Mesendoderm (in vitro differentiated cells): ENCODE results near the gene TAF1B.

ENCODE experiments used
- DNase-seq: peaks from one replicate; pipeline ENCODE4 v3.0.0; 2013
- H2AK5ac ChIP-seq: 2 replicates; pipeline ENCODE4 v1.6.1; 2013; ENCODE audit warnings: low read length, inconsistent platforms
- H2BK120ac ChIP-seq: 2 replicates; pipeline ENCODE4 v1.6.1; 2013; ENCODE audit warnings: low read depth, mild to moderate bottlenecking, low read length, moderate library complexity, mixed read lengths
- H2BK15ac ChIP-seq: replicated peaks from 2 replicates; pipeline ENCODE4 v1.6.1; 2013; ENCODE audit warnings: low read depth, mild to moderate bottlenecking, moderate library complexity
- H2BK5ac ChIP-seq: 2 replicates; pipeline ENCODE4 v1.6.1; 2013; ENCODE audit warnings: low read length, inconsistent platforms
- H3K18ac ChIP-seq: 2 replicates; pipeline ENCODE4 v1.6.1; 2013; ENCODE audit warnings: mild to moderate bottlenecking, low read length, mixed read lengths
- H3K23ac ChIP-seq: one replicate; pipeline ENCODE4 v1.6.1; 2013; ENCODE audit warnings: low read length
- H3K27ac ChIP-seq: 2 replicates; pipeline ENCODE4 v1.5.1; 2013; ENCODE audit warnings: low read depth, mild to moderate bottlenecking, inconsistent platforms, low read length, moderate library complexity
- H3K27me3 ChIP-seq: 2 replicates; pipeline ENCODE4 v1.6.1; 2013; ENCODE audit warnings: low read length, control low read depth, mild to moderate bottlenecking, inconsistent platforms; ENCODE audit not compliant: insufficient read depth, poor library complexity
- H3K36me3 ChIP-seq: 2 replicates; pipeline ENCODE4 v1.6.1; 2013; ENCODE audit warnings: low read length, inconsistent platforms; ENCODE audit not compliant: control insufficient read depth, insufficient read depth
- H3K4ac ChIP-seq: one replicate; pipeline ENCODE4 v1.6.1; 2013; ENCODE audit warnings: low read depth, mild to moderate bottlenecking, low read length, moderate library complexity
- H3K4me1 ChIP-seq: 2 replicates; pipeline ENCODE4 v1.6.1; 2013; ENCODE audit warnings: low read depth, low read length, inconsistent platforms; ENCODE audit not compliant: control insufficient read depth
- H3K4me2 ChIP-seq: 2 replicates; pipeline ENCODE4 v1.6.1; 2013; ENCODE audit warnings: low read length
- H3K4me3 ChIP-seq: 2 replicates; pipeline ENCODE4 v1.5.1; 2013; ENCODE audit warnings: mild to moderate bottlenecking, low read length
- H3K56ac ChIP-seq: one replicate; pipeline ENCODE4 v1.6.1; 2013; ENCODE audit warnings: low read length
- H3K79me1 ChIP-seq: 2 replicates; pipeline ENCODE4 v1.6.1; 2013; ENCODE audit warnings: low read length, inconsistent platforms
- H3K79me2 ChIP-seq: 2 replicates; pipeline ENCODE4 v1.6.1; 2013; ENCODE audit warnings: mild to moderate bottlenecking, low read length; ENCODE audit not compliant: control insufficient read depth, insufficient read depth
- H3K9ac ChIP-seq: 2 replicates; pipeline ENCODE4 v1.6.1; 2013; ENCODE audit warnings: low read length, inconsistent platforms
- H4K5ac ChIP-seq: one replicate; pipeline ENCODE4 v1.6.1; 2013; ENCODE audit warnings: low read length
- H4K8ac ChIP-seq: one replicate; pipeline ENCODE4 v1.6.1; 2013; ENCODE audit warnings: low read depth, mild to moderate bottlenecking, control low read depth, low read length, moderate library complexity
- WGBS: extraction: QIAGEN DNeasy Blood & Tissue Kit; methylation state at CpG from one replicate; pipeline ENCODE4 v1.1.7; 2013; ENCODE audit warnings: low lambda C conversion rate, missing lambda C conversion rate; ENCODE audit not compliant: insufficient coverage; ENCODE audit errors: extremely low coverage; 5-methylcytosine and 5-hydroxymethylcytosine counted together

The TAF1B gene

GRCh38 chr2:9821805-9822445 lies 21.3 kb upstream of the TAF1B start:
- DNase-seq: no peak
- Histone ChIP-seq H4K8ac (no peak overlapping the region), H2BK15ac (no peak overlapping the region), H3K27ac (no peak overlapping the region), H3K23ac (no peak overlapping the region), H3K79me1 (no peaks in the 10 kb centered on the region), H3K18ac (no peak overlapping the region), H3K56ac (no peak overlapping the region), H3K4me1 (no peaks in the 10 kb centered on the region), H3K27me3 (no peaks in the 10 kb centered on the region), H4K5ac (no peak overlapping the region), H2AK5ac (no peak overlapping the region), H3K4me2 (no peak overlapping the region), H3K4me3 (no peak overlapping the region), H3K79me2 (no peaks in the 10 kb centered on the region), H2BK120ac (no peak overlapping the region), H2BK5ac (no peak overlapping the region), H3K9ac (no peak overlapping the region), H3K4ac (no peak overlapping the region), H3K36me3 (no peaks in the 10 kb centered on the region)
- no CpG with 5 or more reads among the region's 12 CpGs for WGBS

GRCh38 chr2:9824441-9824840 lies 18.8 kb upstream of the TAF1B start:
- H2BK5ac ChIP-seq: no peak overlapping the region
- H2BK120ac ChIP-seq: no peak overlapping the region
- H3K79me1 ChIP-seq: no peaks in the 10 kb centered on the region
- no peak overlapping the region for H2AK5ac ChIP-seq
- H3K4me1 ChIP-seq: no peaks in the 10 kb centered on the region
- no peak overlapping the region for H4K5ac ChIP-seq
- no CpG with 5 or more reads among the region's 3 CpGs for WGBS
- H3K56ac ChIP-seq: no peak overlapping the region
- no peak overlapping the region for H3K23ac ChIP-seq
- H3K18ac ChIP-seq: no peak overlapping the region
- no peak overlapping the region for H3K4me3 ChIP-seq
- no peak for DNase-seq
- H3K4ac ChIP-seq: no peak overlapping the region
- H4K8ac ChIP-seq: no peak overlapping the region
- H3K9ac ChIP-seq: no peak overlapping the region
- H2BK15ac ChIP-seq: no peak overlapping the region
- no peaks in the 10 kb centered on the region for H3K79me2 ChIP-seq
- H3K27me3 ChIP-seq: no peaks in the 10 kb centered on the region
- H3K4me2 ChIP-seq: no peak overlapping the region
- no peak overlapping the region for H3K27ac ChIP-seq
- no peaks in the 10 kb centered on the region for H3K36me3 ChIP-seq

GRCh38 chr2:9824956-9825720 lies 18.1 kb upstream of the TAF1B start:
- H3K9ac ChIP-seq: no peak overlapping the region
- WGBS: 100% methylated on average over 1 of the region's 5 CpGs

GRCh38 chr2:9826208-9826607 lies 17.1 kb upstream of the TAF1B start:
- Histone ChIP-seq H3K4ac (no peak overlapping the region), H3K79me1 (no peaks in the 10 kb centered on the region), H3K4me3 (no peak overlapping the region), H2AK5ac (no peak overlapping the region), H4K8ac (no peak overlapping the region), H3K27me3 (no peaks in the 10 kb centered on the region), H3K9ac (no peak overlapping the region), H3K18ac (no peak overlapping the region), H3K27ac (no peak overlapping the region), H2BK15ac (no peak overlapping the region), H3K36me3 (no peaks in the 10 kb centered on the region), H3K79me2 (no peaks in the 10 kb centered on the region), H3K56ac (no peak overlapping the region), H2BK5ac (no peak overlapping the region), H3K23ac (no peak overlapping the region), H2BK120ac (no peak overlapping the region), H3K4me2 (no peak overlapping the region), H3K4me1 (peaks cover 4% of the 10 kb centered on the region), H4K5ac (no peak overlapping the region)
- no peak for DNase-seq
- WGBS: no CpG with 5 or more reads among the region's 4 CpGs

More at GRCh38 chr2:9824956-9825720, 18.1 kb upstream of the TAF1B start:
- H3K18ac ChIP-seq: no peak overlapping the region
- DNase-seq: no peak
- H4K8ac ChIP-seq: no peak overlapping the region
- H3K4me2 ChIP-seq: no peak overlapping the region
- no peak overlapping the region for H2BK120ac ChIP-seq
- no peak overlapping the region for H3K56ac ChIP-seq
- no peak overlapping the region for H3K23ac ChIP-seq
- no peaks in the 10 kb centered on the region for H3K79me2 ChIP-seq
- H3K27me3 ChIP-seq: no peaks in the 10 kb centered on the region
- H3K27ac ChIP-seq: no peak overlapping the region
- no peak overlapping the region for H2BK15ac ChIP-seq
- H2AK5ac ChIP-seq: no peak overlapping the region
- no peaks in the 10 kb centered on the region for H3K36me3 ChIP-seq
- H3K4me1 ChIP-seq: no peaks in the 10 kb centered on the region
- no peak overlapping the region for H2BK5ac ChIP-seq
- H3K4ac ChIP-seq: no peak overlapping the region
- no peak overlapping the region for H4K5ac ChIP-seq
- H3K4me3 ChIP-seq: no peak overlapping the region
- H3K79me1 ChIP-seq: no peaks in the 10 kb centered on the region

GRCh38 chr2:9830685-9831410 lies 12.4 kb upstream of the TAF1B start:
- H3K23ac ChIP-seq: no peak overlapping the region
- no peak overlapping the region for H3K9ac ChIP-seq
- H3K4ac ChIP-seq: no peak overlapping the region
- H3K79me2 ChIP-seq: no peaks in the 10 kb centered on the region
- H3K79me1 ChIP-seq: no peaks in the 10 kb centered on the region
- H4K8ac ChIP-seq: no peak overlapping the region
- H3K56ac ChIP-seq: peak overlapping the region; percentile 1
- H3K4me2 ChIP-seq: no peak overlapping the region
- no peaks in the 10 kb centered on the region for H3K36me3 ChIP-seq
- no peaks in the 10 kb centered on the region for H3K27me3 ChIP-seq
- no peak overlapping the region for H3K4me3 ChIP-seq
- H4K5ac ChIP-seq: no peak overlapping the region
- H2BK5ac ChIP-seq: no peak overlapping the region
- H2BK120ac ChIP-seq: no peak overlapping the region
- H3K4me1 ChIP-seq: peaks cover 12% of the 10 kb centered on the region
- no peak overlapping the region for H2AK5ac ChIP-seq
- peak overlapping the region; percentile 40 for H3K27ac ChIP-seq
- no CpG with 5 or more reads among the region's 5 CpGs for WGBS
- H3K18ac ChIP-seq: no peak overlapping the region
- DNase-seq: peak; percentile 51
- no peak overlapping the region for H2BK15ac ChIP-seq
